OCI-LY1 (cell line): ENCODE results near the gene PRR5.

Experiments
- H2AFZ ChIP-seq: fragments of 200-600 bp; sonication (generic), shearing (Covaris generic); 2 replicates; pipeline ENCODE4 v1.6.0; 2014; ENCODE audit warnings: antibody characterized with exemption, mild to moderate bottlenecking, low read length
- H3F3A ChIP-seq: fragments of 200-600 bp; sonication (generic), shearing (Covaris generic); 2 replicates; pipeline ENCODE4 v1.6.0; 2014; ENCODE audit warnings: mild to moderate bottlenecking, antibody characterized with exemption, low read length, moderate library complexity; ENCODE audit not compliant: insufficient read depth
- H3K27ac ChIP-seq: fragments of 200-600 bp; sonication (generic); 2 replicates; pipeline ENCODE4 v1.5.1; 2014; ENCODE audit warnings: low read length, mixed run types, mild to moderate bottlenecking, low read depth; ENCODE audit not compliant: poor library complexity, severe bottlenecking
- H3K27me3 ChIP-seq: fragments of 200-600 bp; sonication (generic); 2 replicates; pipeline ENCODE4 v1.6.0; 2014; ENCODE audit warnings: antibody characterized with exemption, mild to moderate bottlenecking, low read length, moderate library complexity; ENCODE audit not compliant: insufficient read depth
- H3K36me3 ChIP-seq: fragments of 200-600 bp; sonication (generic); 2 replicates; pipeline ENCODE4 v1.6.1; 2014; ENCODE audit warnings: mild to moderate bottlenecking, antibody characterized with exemption, low read length, moderate library complexity, mixed read lengths; ENCODE audit not compliant: insufficient read depth
- H3K4me1 ChIP-seq: fragments of 200-600 bp; sonication (generic); 2 replicates; pipeline ENCODE4 v1.5.1; 2014; ENCODE audit warnings: mild to moderate bottlenecking, low read length, moderate library complexity; ENCODE audit not compliant: insufficient read depth, severe bottlenecking
- H3K4me2 ChIP-seq: fragments of 200-600 bp; sonication (generic), shearing (Covaris generic); 2 replicates; pipeline ENCODE4 v1.6.1; 2014; ENCODE audit warnings: low read length
- H3K4me3 ChIP-seq: fragments of 200-600 bp; sonication (generic); 2 replicates; pipeline ENCODE4 v1.5.1; 2014; ENCODE audit warnings: low read length, low read depth, mild to moderate bottlenecking, mixed read lengths; ENCODE audit not compliant: poor library complexity, severe bottlenecking
- H3K79me2 ChIP-seq: fragments of 200-600 bp; shearing (Covaris generic); 2 replicates; pipeline ENCODE4 v1.6.1; 2016; ENCODE audit warnings: mixed run types, low read length, mixed read lengths; ENCODE audit not compliant: insufficient read depth
- H3K9ac ChIP-seq: fragments of 200-600 bp; sonication (generic), shearing (Covaris generic); 2 replicates; pipeline ENCODE4 v1.6.1; 2014; ENCODE audit warnings: mild to moderate bottlenecking, low read length, mixed read lengths
- H3K9me2 ChIP-seq: fragments of 200-600 bp; sonication (generic), shearing (Covaris generic); 2 replicates; pipeline ENCODE4 v1.6.1; 2014; ENCODE audit warnings: low read depth, mild to moderate bottlenecking, low read length, mixed read lengths
- H3K9me3 ChIP-seq: fragments of 200-600 bp; shearing (Covaris generic); 2 replicates; pipeline ENCODE4 v1.6.1; 2014; ENCODE audit warnings: low read length, mixed read lengths
- H4K20me1 ChIP-seq: fragments of 200-600 bp; sonication (generic), shearing (Covaris generic); 2 replicates; pipeline ENCODE4 v1.6.0; 2016; ENCODE audit warnings: mild to moderate bottlenecking, low read length; ENCODE audit not compliant: insufficient read depth
- CTCF ChIP-seq: fragments of 200-600 bp; sonication (generic), shearing (Covaris generic); IDR thresholded peaks from 2 replicates; pipeline ENCODE4 v1.5.1; 2017; ENCODE audit warnings: mild to moderate bottlenecking, antibody characterized with exemption, low read length, moderate library complexity, mixed read lengths
- EZH2 ChIP-seq: fragments of 200-600 bp; sonication (generic), shearing (Covaris generic); IDR thresholded peaks from 2 replicates; pipeline ENCODE4 v1.8.0; 2017; ENCODE audit warnings: borderline replicate concordance, mixed run types, mild to moderate bottlenecking, antibody characterized with exemption, low read length, moderate library complexity, mixed read lengths

PRR5 gene

DNA sequence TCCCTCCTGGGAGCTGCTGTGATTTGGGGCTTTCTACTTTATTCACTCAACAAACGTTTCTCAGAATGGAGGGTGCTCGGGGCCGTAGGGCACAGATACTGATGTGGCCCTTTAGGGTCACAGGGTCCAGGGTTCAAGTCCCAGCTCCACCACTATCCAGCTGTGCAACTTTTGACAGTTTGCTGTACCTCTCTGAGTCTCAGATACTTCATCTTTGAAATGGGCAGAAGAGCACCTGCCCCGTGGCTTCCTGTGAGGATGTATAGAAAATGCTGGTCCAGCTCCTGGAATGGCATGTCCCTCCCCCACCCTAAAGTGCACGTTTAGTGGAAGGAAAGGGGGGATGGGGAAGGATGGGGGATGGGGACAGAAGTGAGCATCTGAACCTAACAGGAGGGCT, 21.9 kb upstream of the PRR5 start:
- Histone ChIP-seq H3K9ac (no peak overlapping the region), H3F3A (no peaks in the 10 kb centered on the region), H3K27ac (no peak overlapping the region), H3K9me3 (no peaks in the 10 kb centered on the region), H3K4me1 (no peaks in the 10 kb centered on the region), H4K20me1 (no peaks in the 10 kb centered on the region), H3K79me2 (no peaks in the 10 kb centered on the region), H3K36me3 (no peaks in the 10 kb centered on the region), H3K4me3 (no peak overlapping the region), H3K9me2 (no peaks in the 10 kb centered on the region), H2AFZ (no peak overlapping the region), H3K4me2 (no peak overlapping the region), H3K27me3 (no peaks in the 10 kb centered on the region)
- TF ChIP-seq EZH2 (no peak), CTCF (no peak)

DNA sequence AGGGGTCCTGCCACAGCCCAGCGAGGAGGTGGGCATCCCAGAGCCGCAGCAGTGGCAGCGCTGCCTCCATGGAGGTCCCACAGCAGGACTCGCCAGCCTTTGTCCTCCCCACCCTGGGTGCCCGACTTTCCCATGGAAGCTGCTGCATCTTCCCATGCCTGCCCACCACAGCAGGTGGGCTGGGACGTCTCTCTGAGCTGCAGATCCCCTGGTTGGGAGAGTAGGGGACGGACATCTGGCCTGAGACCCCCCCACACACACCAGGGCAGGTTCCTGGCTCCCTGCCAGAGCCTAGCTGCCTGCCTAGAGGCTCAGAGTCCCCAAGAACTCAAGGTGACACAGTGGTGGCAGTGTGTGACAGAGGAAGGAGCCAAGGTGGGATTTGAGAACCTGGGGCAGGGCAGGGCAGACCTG, 21.5 kb upstream of the PRR5 start:
- H3K4me1 ChIP-seq, result no peaks in the 10 kb centered on the region
- H3K9ac ChIP-seq, result no peak overlapping the region
- no peaks in the 10 kb centered on the region for H3K9me2 ChIP-seq
- no peak overlapping the region for H3K4me3 ChIP-seq
- TF ChIP-seq CTCF (no peak), EZH2 (no peak)
- no peaks in the 10 kb centered on the region for H3K79me2 ChIP-seq
- no peak overlapping the region for H3K27ac ChIP-seq
- H3K36me3 ChIP-seq, result no peaks in the 10 kb centered on the region
- H4K20me1 ChIP-seq, result no peaks in the 10 kb centered on the region
- no peaks in the 10 kb centered on the region for H3K27me3 ChIP-seq
- H3K4me2 ChIP-seq, result no peak overlapping the region
- H3K9me3 ChIP-seq, result no peaks in the 10 kb centered on the region
- no peak overlapping the region for H2AFZ ChIP-seq
- H3F3A ChIP-seq, result no peaks in the 10 kb centered on the region

DNA sequence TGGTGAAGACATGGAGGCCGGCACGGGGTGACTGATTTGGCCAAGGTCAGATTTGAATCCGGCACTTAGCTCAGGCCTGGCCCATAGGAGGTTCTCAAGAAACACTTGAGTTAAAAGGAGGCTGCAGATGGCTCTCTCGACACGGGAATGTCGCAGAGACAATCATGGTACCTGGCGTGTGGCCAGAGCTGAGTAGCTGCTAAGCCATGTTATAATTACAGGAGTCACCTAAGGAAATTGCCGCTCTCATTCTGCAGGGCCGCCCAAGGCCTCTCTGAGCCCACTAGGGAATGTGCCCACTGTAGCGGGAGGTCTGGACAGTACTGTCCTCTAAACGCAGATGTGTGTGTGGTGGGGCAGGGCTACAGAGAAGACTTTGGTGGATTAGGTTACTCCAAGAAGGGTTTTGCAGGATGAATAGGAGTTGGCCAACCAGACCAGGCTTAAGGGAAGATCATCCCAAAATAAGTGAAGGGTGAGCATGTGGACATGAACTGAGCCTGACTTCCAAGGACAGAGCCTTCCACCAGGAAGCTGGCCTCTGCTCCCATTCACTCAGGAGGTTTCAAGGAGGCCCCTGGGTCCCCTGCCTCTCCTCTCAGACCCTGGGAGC, 19.3 kb upstream of the PRR5 start:
- no peaks in the 10 kb centered on the region for H3K27me3 ChIP-seq
- H3F3A ChIP-seq, result no peaks in the 10 kb centered on the region
- H3K4me3 ChIP-seq, result no peak overlapping the region
- H2AFZ ChIP-seq, result no peak overlapping the region
- TF ChIP-seq CTCF (no peak), EZH2 (no peak)
- H4K20me1 ChIP-seq, result no peaks in the 10 kb centered on the region
- no peaks in the 10 kb centered on the region for H3K36me3 ChIP-seq
- H3K79me2 ChIP-seq, result no peaks in the 10 kb centered on the region
- no peaks in the 10 kb centered on the region for H3K4me1 ChIP-seq
- no peak overlapping the region for H3K4me2 ChIP-seq
- no peaks in the 10 kb centered on the region for H3K9me2 ChIP-seq
- H3K9me3 ChIP-seq, result no peaks in the 10 kb centered on the region
- no peak overlapping the region for H3K9ac ChIP-seq
- H3K27ac ChIP-seq, result no peak overlapping the region
